Smooth muscle cell (in vitro differentiated cells): Measurements from ENCODE around the gene KCNG2. TPM values are rescaled to one million over a fixed set of nuclear protein-coding genes. Genes with fewer than 3 reads are reported as not detected.

Experiments
- DNase-seq: peaks from one replicate; lab custom pipeline; 2025; ENCODE audit not compliant: unreplicated experiment; lab: John Stamatoyannopoulos, UW
- H2AFZ ChIP-seq: fragments of 200-600 bp; sonication (generic); 2 replicates; pipeline ENCODE4 v1.6.0; 2016; ENCODE audit warnings: antibody characterized with exemption, low read depth, mild to moderate bottlenecking
- H3F3A ChIP-seq: fragments of 200-600 bp; sonication (generic); 2 replicates; pipeline ENCODE4 v1.6.0; 2017; ENCODE audit warnings: antibody characterized with exemption, low read depth
- H3K27ac ChIP-seq: fragments of 200-600 bp; sonication (generic); 2 replicates; pipeline ENCODE4 v1.5.1; 2016; ENCODE audit warnings: low read depth, mild to moderate bottlenecking
- H3K27me3 ChIP-seq: fragments of 200-600 bp; sonication (generic); 2 replicates; pipeline ENCODE4 v1.6.1; 2016; ENCODE audit warnings: low read depth, mild to moderate bottlenecking
- H3K36me3 ChIP-seq: fragments of 200-600 bp; sonication (generic); 2 replicates; pipeline ENCODE4 v1.5.1; 2016; ENCODE audit warnings: low read depth
- H3K4me1 ChIP-seq: fragments of 200-600 bp; sonication (generic); 2 replicates; pipeline ENCODE4 v1.5.1; 2016; ENCODE audit warnings: low read depth
- H3K4me2 ChIP-seq: fragments of 200-600 bp; sonication (generic); 2 replicates; pipeline ENCODE4 v1.6.0; 2016; ENCODE audit warnings: mild to moderate bottlenecking
- H3K4me3 ChIP-seq: fragments of 200-600 bp; sonication (generic); 2 replicates; pipeline ENCODE4 v1.5.1; 2016; ENCODE audit warnings: mild to moderate bottlenecking
- H3K79me2 ChIP-seq: fragments of 200-600 bp; sonication (generic); 2 replicates; pipeline ENCODE4 v1.6.0; 2016; ENCODE audit warnings: low read depth, mild to moderate bottlenecking
- H3K9ac ChIP-seq: fragments of 200-600 bp; sonication (generic); 2 replicates; pipeline ENCODE4 v1.6.0; 2016; ENCODE audit warnings: low read depth
- H3K9me3 ChIP-seq: fragments of 200-600 bp; sonication (generic); replicated peaks from 2 replicates; pipeline ENCODE4 v1.5.1; 2016; ENCODE audit warnings: low read depth
- H4K20me1 ChIP-seq: fragments of 200-600 bp; sonication (generic); 2 replicates; pipeline ENCODE4 v1.6.0; 2016; ENCODE audit warnings: low read depth
- CTCF ChIP-seq: fragments of 200-600 bp; sonication (generic); IDR thresholded peaks from 2 replicates; pipeline ENCODE4 v1.5.1; 2017; ENCODE audit warnings: borderline replicate concordance, mild to moderate bottlenecking, antibody characterized with exemption; ENCODE audit not compliant: insufficient read depth, poor library complexity, severe bottlenecking
- WGBS: methylation state at CpG from one replicate; pipeline ENCODE4 v1.1.7; 2016; ENCODE audit warnings: low lambda C conversion rate; 5-methylcytosine and 5-hydroxymethylcytosine counted together
- polyA plus RNA-seq: library from polyadenylated mRNA; unstranded; fragments of >200 nt; fragmentation: Nextera tagmentation; extraction: Ambion mirVana; gene quantifications from 2 replicates; pipeline ENCODE4 v1.2.1, GENCODE V29; 2016
- total RNA-seq: library from RNA; depleted of rRNA; stranded (reverse); fragments of >200 nt; gene quantifications from 2 replicates; pipeline ENCODE4 v1.2.3, GENCODE V29; 2014

The KCNG2 gene
- total and polyA plus RNA-seq, 2 experiments from 2014 or later, result 0.17 TPM; not detected in 1

- no peak for DNase-seq
- H3F3A ChIP-seq, result no peaks in the 10 kb centered on the region
- H3K27me3 ChIP-seq, result no peaks in the 10 kb centered on the region
- no peak overlapping the region for H2AFZ ChIP-seq
- 85% methylated on average over 24 of the region's 24 CpGs for WGBS
- H4K20me1 ChIP-seq, result no peaks in the 10 kb centered on the region
- no peak for TF ChIP-seq CTCF
- H3K79me2 ChIP-seq, result no peaks in the 10 kb centered on the region
- no peaks in the 10 kb centered on the region for H3K4me1 ChIP-seq
- H3K9me3 ChIP-seq, result no peaks in the 10 kb centered on the region
- H3K9ac ChIP-seq, result no peak overlapping the region
- H3K36me3 ChIP-seq, result no peaks in the 10 kb centered on the region
- no peak overlapping the region for H3K27ac ChIP-seq
- H3K4me2 ChIP-seq, result no peak overlapping the region
- H3K4me3 ChIP-seq, result no peak overlapping the region
Observed at GRCh38 chr18:79874553-79875530, 77.1 kb downstream of the KCNG2 start.

GRCh38 chr18:79875531-79875919, 77.8 kb downstream of the KCNG2 start:
- Histone ChIP-seq H3K27ac (no peak overlapping the region), H3K27me3 (no peaks in the 10 kb centered on the region), H2AFZ (no peak overlapping the region), H4K20me1 (no peaks in the 10 kb centered on the region), H3K79me2 (no peaks in the 10 kb centered on the region), H3F3A (no peaks in the 10 kb centered on the region), H3K4me3 (no peak overlapping the region), H3K9me3 (no peaks in the 10 kb centered on the region), H3K36me3 (no peaks in the 10 kb centered on the region), H3K4me1 (no peaks in the 10 kb centered on the region), H3K9ac (no peak overlapping the region), H3K4me2 (no peak overlapping the region)
- WGBS, result 92% methylated on average over 15 of the region's 15 CpGs
- no peak for DNase-seq
- TF ChIP-seq CTCF, result no peak

GRCh38 chr18:79875931-79876461, 78.3 kb downstream of the KCNG2 start:
- no peaks in the 10 kb centered on the region for H4K20me1 ChIP-seq
- no peak for DNase-seq
- no peak overlapping the region for H3K27ac ChIP-seq
- no peak overlapping the region for H2AFZ ChIP-seq
- no peak overlapping the region for H3K4me3 ChIP-seq
- H3K4me1 ChIP-seq, result no peaks in the 10 kb centered on the region
- H3K4me2 ChIP-seq, result no peak overlapping the region
- no peaks in the 10 kb centered on the region for H3K27me3 ChIP-seq
- no peaks in the 10 kb centered on the region for H3K36me3 ChIP-seq
- H3K79me2 ChIP-seq, result no peaks in the 10 kb centered on the region
- TF ChIP-seq CTCF, result no peak
- H3K9ac ChIP-seq, result no peak overlapping the region
- H3F3A ChIP-seq, result no peaks in the 10 kb centered on the region
- H3K9me3 ChIP-seq, result no peaks in the 10 kb centered on the region
- whole genome bisulfite sequencing, result 93% methylated on average over 23 of the region's 23 CpGs
